Astrocyte of the hippocampus (primary cell): Measurements from ENCODE around the gene NPFF.

ENCODE experiments used
- DNase-seq: peaks from one replicate; pipeline ENCODE4 v3.0.0; 2011; ENCODE audit warnings: low read depth, low spot score

Gene NPFF

DNA sequence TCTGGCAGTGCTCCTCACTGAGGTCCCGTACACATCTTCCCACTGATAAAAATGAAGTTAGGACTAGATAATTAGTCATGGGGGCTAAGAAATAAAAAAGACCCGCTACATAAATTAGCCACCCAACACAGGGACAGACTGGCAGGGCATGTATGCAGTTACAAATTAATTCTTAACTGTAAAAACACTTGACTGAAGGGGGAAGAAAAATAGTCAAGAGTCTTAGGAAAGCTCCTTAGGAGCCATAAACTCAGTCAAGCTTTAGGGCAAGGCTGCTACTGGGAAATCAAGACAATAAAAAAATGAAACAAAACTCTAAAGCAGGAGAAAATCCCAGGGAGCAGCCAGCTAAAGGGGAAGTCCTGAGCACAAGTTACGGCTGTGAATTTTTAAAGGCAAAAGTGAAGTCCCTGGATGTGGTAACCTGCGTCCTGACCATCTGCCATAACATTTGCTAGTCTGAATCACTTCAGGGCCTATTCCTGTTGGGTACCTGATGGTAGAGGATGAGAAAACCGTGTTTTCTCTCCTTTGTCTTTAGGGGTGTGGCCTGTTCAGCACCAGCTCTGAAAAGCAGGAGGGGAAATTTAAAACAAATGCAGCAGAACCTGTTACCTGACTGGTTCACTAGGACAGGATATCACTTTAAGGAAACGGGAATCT, 7.5 kb upstream of the NPFF start:
- DNase-seq, result no peak

GRCh38 chr12:53513712-53514410, 6.6 kb upstream of the NPFF start:
- DNase-seq, result no peak

GRCh38 chr12:53510181-53510812, 3.0 kb upstream of the NPFF start:
- DNase-seq, result no peak

GRCh38 chr12:53508534-53509170, 1.4 kb upstream of the NPFF start:
- peak; percentile 88 for DNase-seq

- DNase-seq, result no peak
Measured at GRCh38 chr12:53507603-53507885, 260 bp upstream of the NPFF start.

DNA sequence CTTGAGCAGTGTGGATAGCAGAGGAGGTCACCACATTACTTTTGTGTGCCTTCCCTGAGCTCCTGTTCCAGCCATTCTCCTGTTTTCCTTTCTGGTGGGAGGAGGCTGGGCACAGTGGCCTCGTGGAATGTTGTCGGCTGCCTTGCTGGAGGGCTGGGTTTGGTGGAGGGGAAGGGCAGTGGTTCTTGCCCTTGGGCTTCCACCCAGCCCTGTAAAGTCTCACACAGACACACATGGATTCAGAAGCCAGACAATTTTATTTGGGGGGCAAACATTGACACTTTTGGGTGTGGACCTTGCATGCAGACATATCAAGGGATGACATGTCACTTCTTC, 866 bp downstream of the NPFF start:
- peak; percentile 56 for DNase-seq

- DNase-seq, result peak; percentile 65
Measured at GRCh38 chr12:53505555-53506449, 1.5 kb downstream of the NPFF start.

DNA sequence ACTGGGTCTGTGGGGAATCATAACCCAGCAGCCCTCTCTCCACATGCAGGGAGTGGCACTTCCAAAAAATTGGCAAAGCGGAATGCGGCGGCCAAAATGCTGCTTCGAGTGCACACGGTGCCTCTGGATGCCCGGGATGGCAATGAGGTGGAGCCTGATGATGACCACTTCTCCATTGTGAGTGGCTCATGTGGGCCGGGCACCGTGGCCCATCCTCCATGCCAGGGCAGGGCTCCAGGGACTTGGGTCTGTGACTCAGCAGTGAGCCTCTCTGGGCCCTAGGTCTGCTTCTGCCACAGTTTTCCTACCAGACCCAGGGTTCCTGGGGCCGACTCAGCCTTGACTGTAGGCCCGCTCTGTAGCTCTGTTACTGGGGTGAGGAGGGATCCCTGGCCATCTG, 2.2 kb downstream of the NPFF start:
- DNase-seq, result peak; percentile 54

DNA sequence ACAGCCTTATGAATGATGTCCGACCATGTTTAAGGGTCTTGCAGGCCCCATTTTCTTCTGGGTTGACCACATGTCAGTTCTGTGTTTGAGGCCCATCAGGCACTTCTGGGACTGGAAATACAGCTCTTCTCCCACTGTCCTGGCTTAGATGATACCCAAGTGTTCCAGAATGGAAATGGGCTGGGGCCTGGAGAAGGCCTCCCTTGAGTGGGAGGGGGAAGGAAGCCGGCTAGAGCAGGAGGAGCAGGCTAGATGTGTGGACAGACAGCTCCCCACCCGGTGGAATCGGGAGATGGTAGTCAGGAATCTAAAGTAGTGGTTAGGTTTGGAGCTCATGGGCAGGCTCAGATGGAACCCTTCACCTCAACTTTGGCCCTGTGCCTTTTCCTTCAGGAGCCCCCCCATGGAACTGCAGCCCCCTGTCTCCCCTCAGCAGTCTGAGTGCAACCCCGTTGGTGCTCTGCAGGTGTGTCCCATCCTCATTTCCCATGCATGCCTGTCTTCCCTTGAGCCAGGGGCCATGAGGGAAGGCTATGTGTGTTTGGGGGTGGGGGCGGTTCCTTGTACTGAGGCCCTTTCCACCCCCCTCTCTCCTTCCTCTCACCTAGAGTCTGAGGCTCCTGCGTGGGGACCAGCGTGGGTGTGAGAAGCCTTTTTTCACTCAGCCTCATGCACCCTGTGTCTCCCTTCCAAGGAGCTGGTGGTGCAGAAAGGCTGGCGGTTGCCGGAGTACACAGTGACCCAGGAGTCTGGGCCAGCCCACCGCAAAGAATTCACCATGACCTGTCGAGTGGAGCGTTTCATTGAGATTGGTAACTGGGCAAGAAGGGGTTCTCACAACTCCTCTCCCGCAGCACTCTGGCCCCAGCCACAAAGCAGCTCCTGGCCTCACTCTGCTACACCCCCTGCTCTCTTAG, 3.0 kb downstream of the NPFF start:
- no peak for DNase-seq

GRCh38 chr12:53502983-53503728, 4.1 kb downstream of the NPFF start:
- DNase-seq, result no peak

DNA sequence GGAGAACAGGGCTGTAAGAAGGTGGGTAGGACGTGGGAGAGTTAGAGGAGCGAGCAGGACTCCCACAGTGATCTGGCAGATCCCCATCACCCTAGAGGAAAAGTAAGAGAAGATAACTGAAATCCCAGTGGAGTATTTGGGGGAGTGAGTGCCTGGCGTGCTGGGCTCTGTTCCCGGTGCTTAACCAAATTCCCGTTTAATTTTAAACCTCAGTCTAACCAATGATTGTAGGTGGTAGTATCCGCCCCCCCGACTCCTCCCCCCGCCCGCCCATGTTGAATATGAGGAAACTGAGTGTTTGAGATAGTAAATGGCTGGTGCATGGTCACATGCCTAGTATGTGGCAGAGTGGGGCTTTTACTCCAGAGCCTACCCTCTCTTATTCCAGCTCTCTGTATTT, 5.0 kb downstream of the NPFF start:
- DNase-seq, result no peak

GRCh38 chr12:53501615-53502181, 5.6 kb downstream of the NPFF start:
- no peak for DNase-seq

- peak; percentile 99 for DNase-seq
Measured at GRCh38 chr12:53500776-53501614, 6.3 kb downstream of the NPFF start, which contains the start of gene TARBP2. TSS of gene TARBP2 (plus strand) at chr12:53501283. CDS start at chr12:53501409, 126 bp downstream.

DNA sequence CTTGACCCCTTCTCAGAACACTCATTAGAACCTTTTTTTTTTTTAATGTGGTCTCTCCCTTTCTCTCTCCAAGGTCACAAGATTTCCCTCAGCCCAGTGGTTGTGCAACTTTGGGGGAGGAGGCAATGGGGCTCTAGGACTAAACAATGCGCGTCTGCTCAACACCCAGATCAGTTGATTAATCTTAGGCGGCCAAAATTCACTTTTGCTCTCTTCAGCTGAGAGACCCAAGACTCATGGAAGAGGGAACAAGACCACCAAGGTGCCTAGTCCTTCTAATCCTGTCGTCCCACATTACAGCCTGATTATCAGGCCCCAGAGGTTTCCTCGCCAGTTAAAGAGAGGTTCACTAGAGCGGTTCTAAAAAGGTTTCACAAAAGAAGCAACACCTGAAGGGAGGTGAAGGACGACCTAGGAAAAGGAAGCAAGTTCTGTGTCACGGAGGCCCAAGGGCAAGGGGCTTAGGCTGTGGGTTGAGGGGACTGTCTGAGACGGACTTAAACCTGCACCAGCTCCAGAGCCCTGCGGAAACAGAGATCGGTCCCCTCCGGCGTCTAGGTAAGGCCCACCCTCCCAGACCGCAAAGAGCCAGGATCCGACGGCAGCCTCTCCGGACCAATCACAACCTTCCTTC, 7.0 kb downstream of the NPFF start:
- DNase-seq, result peak; percentile 55

DNA sequence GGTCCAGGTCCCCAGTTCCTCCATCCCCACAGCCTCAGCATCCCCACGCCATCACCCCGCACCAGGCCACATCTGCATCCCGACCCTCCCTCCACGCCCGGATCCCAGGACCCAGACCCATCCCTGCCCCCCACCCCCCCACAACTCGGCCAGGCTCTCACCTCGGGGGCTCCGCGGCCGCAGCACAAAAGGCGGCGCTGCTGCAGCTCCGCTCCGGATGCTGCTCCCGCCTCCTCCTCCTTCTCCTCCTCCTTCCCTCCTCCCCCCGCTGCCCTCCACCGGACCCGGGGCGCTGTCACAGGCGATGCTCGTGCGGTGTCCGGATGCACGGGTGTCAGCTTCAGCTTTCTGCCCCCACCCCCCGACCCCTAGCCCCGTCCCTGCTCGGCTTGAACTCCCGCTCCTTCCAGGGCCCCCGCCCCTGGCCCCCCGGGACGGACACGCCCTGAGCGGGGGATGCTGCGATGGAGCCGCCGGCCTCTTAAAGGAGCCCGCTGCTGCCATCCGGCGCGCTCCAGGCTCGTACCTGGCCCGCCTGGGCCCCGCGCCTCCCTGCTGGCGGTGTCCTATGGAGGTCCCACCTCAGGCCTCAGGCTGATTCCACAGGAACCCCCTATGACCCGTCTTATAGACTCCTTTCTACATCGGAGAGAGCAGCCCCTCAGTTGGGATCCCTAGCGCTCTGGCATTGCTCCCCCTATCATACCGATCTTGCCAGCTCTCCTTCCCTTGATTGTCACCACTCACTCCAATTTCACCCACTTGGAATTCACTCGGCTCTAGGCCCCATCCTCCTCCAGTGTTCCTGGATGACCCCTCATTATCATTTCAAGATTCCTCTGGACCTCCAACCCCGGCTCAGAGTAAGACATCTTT, 7.8 kb downstream of the NPFF start, which contains the start of gene MAP3K12:
Gene MAP3K12, minus strand, starts transcription at position 193 of the 876 bp plus-strand sequence. CDS start 12,067 bp downstream, outside the sequence.
- DNase-seq, result peak; percentile 79

- DNase-seq, result no peak
Measured at GRCh38 chr12:53498235-53498630, 9.1 kb downstream of the NPFF start.

- DNase-seq, result no peak
Measured at GRCh38 chr12:53497461-53497860, 9.8 kb downstream of the NPFF start.
